Glutamatergic neuron (in vitro differentiated cells): ENCODE data around the gene ABR. TPM values are rescaled to one million over a fixed set of nuclear protein-coding genes. Genes with fewer than 3 reads are reported as not detected.

Experiments
- DNase-seq: peaks from one replicate; pipeline ENCODE4 v3.0.0; 2022
- H3K27ac Mint-ChIP-seq: one replicate; pipeline ENCODE4 v1.8.0; 2020; ENCODE audit warnings: mild to moderate bottlenecking, mixed read lengths, inconsistent platforms; ENCODE audit not compliant: unreplicated experiment
- H3K27me3 Mint-ChIP-seq: one replicate; pipeline ENCODE4 v1.8.0; 2020; ENCODE audit warnings: mild to moderate bottlenecking, moderate library complexity, mixed read lengths, inconsistent platforms; ENCODE audit not compliant: unreplicated experiment
- H3K36me3 Mint-ChIP-seq: one replicate; pipeline ENCODE4 v1.8.0; 2020; ENCODE audit warnings: mild to moderate bottlenecking, mixed read lengths, inconsistent platforms; ENCODE audit not compliant: unreplicated experiment
- H3K4me1 Mint-ChIP-seq: one replicate; pipeline ENCODE4 v1.8.0; 2020; ENCODE audit warnings: mild to moderate bottlenecking, low read depth, mixed read lengths, inconsistent platforms; ENCODE audit not compliant: unreplicated experiment
- H3K4me3 Mint-ChIP-seq: one replicate; pipeline ENCODE4 v1.8.0; 2020; ENCODE audit warnings: mild to moderate bottlenecking, mixed read lengths, inconsistent platforms; ENCODE audit not compliant: unreplicated experiment
- H3K9me3 Mint-ChIP-seq: one replicate; pipeline ENCODE4 v1.8.0; 2020; ENCODE audit warnings: mild to moderate bottlenecking, moderate library complexity, mixed read lengths, inconsistent platforms; ENCODE audit not compliant: unreplicated experiment
- total RNA-seq: library from RNA; stranded (reverse); fragmentation: NEBNext Ultra II Directional; extraction: Animal tissue kit (Norgen Biotek cat#: 25700); gene quantifications from one replicate; pipeline ENCODE4 v1.2.1, GENCODE V29; 2021; ENCODE audit not compliant: unreplicated experiment
- TF ChIP-seq, protein P1 (sequence below): fragments of 200-600 bp; sonication (generic); IDR thresholded peaks from one replicate; pipeline ENCODE4 v1.5.0; 2021; ENCODE audit not compliant: partially characterized antibody, unreplicated experiment

ABR gene
- total RNA-seq, 1 donor from 2014 or later, result 219 TPM

DNA sequence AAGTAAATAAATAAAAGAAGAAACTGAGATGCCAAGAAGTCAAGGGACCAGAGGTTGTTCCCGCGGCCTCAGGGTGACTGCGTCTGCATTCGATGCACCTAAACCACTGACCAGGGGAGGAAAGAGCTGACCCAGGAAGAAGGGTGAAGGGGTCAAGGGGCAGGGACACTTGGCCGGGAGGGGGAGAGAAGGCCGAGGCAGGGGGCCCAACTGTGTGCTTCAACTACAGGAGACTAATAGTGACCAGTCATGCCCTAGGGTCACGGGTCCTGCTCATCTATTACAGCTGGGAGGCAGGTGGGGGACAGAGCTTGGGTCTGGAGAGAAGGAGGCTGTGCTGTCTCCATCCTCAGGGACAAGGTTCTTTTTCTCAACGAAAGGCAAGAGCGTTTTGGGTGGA, 138.0 kb downstream of the ABR start:
- DNase-seq, result no peak
- Mint-ChIP-seq H3K4me3 (no peak overlapping the region), H3K4me1 (peaks cover 39% of the 10 kb centered on the region), H3K9me3 (peaks cover 15% of the 10 kb centered on the region), H3K36me3 (peaks cover 11% of the 10 kb centered on the region), H3K27me3 (peaks cover 21% of the 10 kb centered on the region), H3K27ac (peak overlapping the region; percentile 59)
- TF ChIP-seq, protein P1, sequence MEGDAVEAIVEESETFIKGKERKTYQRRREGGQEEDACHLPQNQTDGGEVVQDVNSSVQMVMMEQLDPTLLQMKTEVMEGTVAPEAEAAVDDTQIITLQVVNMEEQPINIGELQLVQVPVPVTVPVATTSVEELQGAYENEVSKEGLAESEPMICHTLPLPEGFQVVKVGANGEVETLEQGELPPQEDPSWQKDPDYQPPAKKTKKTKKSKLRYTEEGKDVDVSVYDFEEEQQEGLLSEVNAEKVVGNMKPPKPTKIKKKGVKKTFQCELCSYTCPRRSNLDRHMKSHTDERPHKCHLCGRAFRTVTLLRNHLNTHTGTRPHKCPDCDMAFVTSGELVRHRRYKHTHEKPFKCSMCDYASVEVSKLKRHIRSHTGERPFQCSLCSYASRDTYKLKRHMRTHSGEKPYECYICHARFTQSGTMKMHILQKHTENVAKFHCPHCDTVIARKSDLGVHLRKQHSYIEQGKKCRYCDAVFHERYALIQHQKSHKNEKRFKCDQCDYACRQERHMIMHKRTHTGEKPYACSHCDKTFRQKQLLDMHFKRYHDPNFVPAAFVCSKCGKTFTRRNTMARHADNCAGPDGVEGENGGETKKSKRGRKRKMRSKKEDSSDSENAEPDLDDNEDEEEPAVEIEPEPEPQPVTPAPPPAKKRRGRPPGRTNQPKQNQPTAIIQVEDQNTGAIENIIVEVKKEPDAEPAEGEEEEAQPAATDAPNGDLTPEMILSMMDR, result no peak

DNA sequence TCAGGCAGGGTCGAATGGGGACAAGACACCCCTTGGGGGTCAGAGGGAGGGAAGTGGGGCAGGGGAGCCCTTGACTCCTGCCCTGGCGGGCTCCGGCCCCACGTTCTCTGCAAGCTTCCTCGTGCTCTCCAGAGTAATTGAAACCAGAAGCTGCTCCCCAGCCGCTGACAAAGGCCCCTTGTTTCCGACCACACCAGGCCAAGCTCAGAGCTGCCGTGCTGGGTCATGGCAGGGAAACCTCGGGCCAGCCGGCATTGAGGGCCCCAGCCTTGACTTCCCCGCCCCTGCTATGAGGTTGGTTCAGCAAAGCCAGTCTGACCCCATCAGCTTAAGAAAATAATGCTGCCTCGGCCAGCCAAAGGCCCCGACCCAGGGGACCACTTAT, 139.6 kb downstream of the ABR start:
- Mint-ChIP-seq H3K36me3 (peaks cover 11% of the 10 kb centered on the region), H3K4me1 (peaks cover 34% of the 10 kb centered on the region), H3K4me3 (no peak overlapping the region), H3K27me3 (peaks cover 17% of the 10 kb centered on the region), H3K9me3 (peaks cover 15% of the 10 kb centered on the region), H3K27ac (no peak overlapping the region)
- TF ChIP-seq, protein P1, result no peak
- no peak for DNase-seq

- H3K4me1 Mint-ChIP-seq, result peaks cover 30% of the 10 kb centered on the region
- H3K27me3 Mint-ChIP-seq, result peaks cover 14% of the 10 kb centered on the region
- TF ChIP-seq, protein P1, result no peak
- H3K36me3 Mint-ChIP-seq, result peaks cover 11% of the 10 kb centered on the region
- no peak overlapping the region for H3K4me3 Mint-ChIP-seq
- peak overlapping the region; percentile 52 for H3K27ac Mint-ChIP-seq
- peaks cover 18% of the 10 kb centered on the region for H3K9me3 Mint-ChIP-seq
- no peak for DNase-seq
These were observed 140.1 kb downstream of the ABR start for GRCh38 chr17:1039511-1040215.

- no peak for DNase-seq
- Mint-ChIP-seq H3K36me3 (peaks cover 11% of the 10 kb centered on the region), H3K9me3 (peaks cover 20% of the 10 kb centered on the region), H3K27ac (no peak overlapping the region), H3K4me3 (no peak overlapping the region), H3K4me1 (peaks cover 31% of the 10 kb centered on the region), H3K27me3 (peaks cover 17% of the 10 kb centered on the region)
- TF ChIP-seq, protein P1, result no peak
These were observed 140.7 kb downstream of the ABR start for GRCh38 chr17:1039123-1039507.

DNA sequence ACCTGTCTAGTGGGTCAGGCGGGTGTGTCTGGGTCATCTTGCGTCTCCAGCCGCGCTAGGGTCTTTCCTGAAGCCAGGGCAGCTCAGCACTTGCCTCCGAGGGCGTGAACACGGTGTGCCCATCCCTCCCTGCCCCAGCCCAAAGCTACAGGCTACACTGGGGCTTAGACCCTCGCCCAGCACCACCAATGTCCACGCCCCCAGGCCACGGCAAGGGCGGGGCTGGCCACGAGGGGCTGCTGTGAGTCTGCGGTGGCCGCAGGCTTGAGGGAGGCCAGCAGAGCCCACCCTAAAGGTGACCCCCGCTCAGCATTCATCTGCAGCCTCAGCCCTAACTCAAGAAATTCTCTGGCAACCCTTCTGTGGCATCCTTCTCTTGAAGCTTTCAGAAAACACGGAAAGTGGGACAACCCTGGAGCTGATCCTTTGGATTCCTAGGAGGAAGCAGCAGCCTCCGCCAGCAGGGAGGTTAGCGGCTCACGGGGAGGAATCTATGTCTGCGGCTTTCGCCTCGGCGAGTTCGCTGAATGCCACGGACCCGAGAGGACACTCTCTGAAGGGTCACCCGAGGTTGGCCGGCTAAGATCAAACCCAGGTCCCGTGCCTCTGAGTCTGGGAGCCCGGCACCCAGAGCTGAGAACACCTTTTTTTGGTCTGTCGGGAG, 141.2 kb downstream of the ABR start:
- TF ChIP-seq, protein P1, result no peak
- Mint-ChIP-seq H3K36me3 (peaks cover 11% of the 10 kb centered on the region), H3K4me3 (no peak overlapping the region), H3K9me3 (peaks cover 20% of the 10 kb centered on the region), H3K27me3 (peaks cover 18% of the 10 kb centered on the region), H3K4me1 (peaks cover 36% of the 10 kb centered on the region), H3K27ac (no peak overlapping the region)
- DNase-seq, result no peak
